ENCODE measurements around the gene AKR1C3. TPM values are rescaled to one million over a fixed set of nuclear protein-coding genes. Genes with fewer than 3 reads are reported as not detected.
A peak's percentile ranks its signal among the peaks of the same experiment; 100 is the strongest.

AKR1C3 gene
- total RNA-seq, 1 donor from 2014 or later, result 0.50 TPM

- H3K9me3 Mint-ChIP-seq (ENCODE audit: low read depth), result peaks cover 5% of the 10 kb centered on the region
- no peak overlapping the region for H3K27ac Mint-ChIP-seq (ENCODE audit: unreplicated experiment)
- no peak overlapping the region for H3K4me3 Mint-ChIP-seq (ENCODE audit: unreplicated experiment)
- DNase-seq (ENCODE audit: low spot score), result no peak
- no peak for TF ChIP-seq CTCF (IDR thresholded peaks at IDR 0.05)
- peaks cover 5% of the 10 kb centered on the region for H3K27me3 Mint-ChIP-seq (ENCODE audit: low read depth)
- peaks cover 5% of the 10 kb centered on the region for H3K36me3 Mint-ChIP-seq (ENCODE audit: low read depth)
- peaks cover 5% of the 10 kb centered on the region for H3K4me1 Mint-ChIP-seq (ENCODE audit: low read depth)
Measured at GRCh38 chr10:5081091-5081490, 13.1 kb upstream of the AKR1C3 start.

GRCh38 chr10:5088703-5089261 is 5.4 kb upstream of the AKR1C3 start:
- no peak for DNase-seq (ENCODE audit: low spot score)
- H3K4me1 Mint-ChIP-seq (ENCODE audit: low read depth), result peaks cover 12% of the 10 kb centered on the region
- H3K4me3 Mint-ChIP-seq (ENCODE audit: unreplicated experiment), result no peak overlapping the region
- no peak for TF ChIP-seq CTCF (IDR thresholded peaks at IDR 0.05)
- peaks cover 30% of the 10 kb centered on the region for H3K9me3 Mint-ChIP-seq (ENCODE audit: low read depth)
- peaks cover 15% of the 10 kb centered on the region for H3K27me3 Mint-ChIP-seq (ENCODE audit: low read depth)
- H3K36me3 Mint-ChIP-seq (ENCODE audit: low read depth), result peaks cover 6% of the 10 kb centered on the region
- no peak overlapping the region for H3K27ac Mint-ChIP-seq (ENCODE audit: unreplicated experiment)

- no peak for DNase-seq (ENCODE audit: low spot score)
- H3K4me3 Mint-ChIP-seq (ENCODE audit: unreplicated experiment), result no peak overlapping the region
- peaks cover 30% of the 10 kb centered on the region for H3K9me3 Mint-ChIP-seq (ENCODE audit: low read depth)
- peaks cover 19% of the 10 kb centered on the region for H3K4me1 Mint-ChIP-seq (ENCODE audit: low read depth)
- H3K36me3 Mint-ChIP-seq (ENCODE audit: low read depth), result peaks cover 6% of the 10 kb centered on the region
- peak; percentile 52 for TF ChIP-seq CTCF (IDR thresholded peaks at IDR 0.05)
- H3K27ac Mint-ChIP-seq (ENCODE audit: unreplicated experiment), result peak overlapping the region; percentile 2
- H3K27me3 Mint-ChIP-seq (ENCODE audit: low read depth), result peaks cover 17% of the 10 kb centered on the region
Measured at GRCh38 chr10:5089865-5090264, 4.3 kb upstream of the AKR1C3 start.

- no peak for TF ChIP-seq CTCF (IDR thresholded peaks at IDR 0.05)
- peaks cover 19% of the 10 kb centered on the region for H3K4me1 Mint-ChIP-seq (ENCODE audit: low read depth)
- peaks cover 6% of the 10 kb centered on the region for H3K36me3 Mint-ChIP-seq (ENCODE audit: low read depth)
- H3K4me3 Mint-ChIP-seq (ENCODE audit: unreplicated experiment), result no peak overlapping the region
- H3K27me3 Mint-ChIP-seq (ENCODE audit: low read depth), result peaks cover 17% of the 10 kb centered on the region
- H3K27ac Mint-ChIP-seq (ENCODE audit: unreplicated experiment), result no peak overlapping the region
- no peak for DNase-seq (ENCODE audit: low spot score)
- H3K9me3 Mint-ChIP-seq (ENCODE audit: low read depth), result peaks cover 30% of the 10 kb centered on the region
Measured at GRCh38 chr10:5090551-5090950, 3.7 kb upstream of the AKR1C3 start.

GRCh38 chr10:5091196-5091595 is 3.0 kb upstream of the AKR1C3 start:
- TF ChIP-seq CTCF (IDR thresholded peaks at IDR 0.05), result no peak
- peaks cover 11% of the 10 kb centered on the region for H3K27me3 Mint-ChIP-seq (ENCODE audit: low read depth)
- peaks cover 19% of the 10 kb centered on the region for H3K4me1 Mint-ChIP-seq (ENCODE audit: low read depth)
- no peak overlapping the region for H3K27ac Mint-ChIP-seq (ENCODE audit: unreplicated experiment)
- no peak overlapping the region for H3K4me3 Mint-ChIP-seq (ENCODE audit: unreplicated experiment)
- peaks cover 2% of the 10 kb centered on the region for H3K36me3 Mint-ChIP-seq (ENCODE audit: low read depth)
- peaks cover 25% of the 10 kb centered on the region for H3K9me3 Mint-ChIP-seq (ENCODE audit: low read depth)
- DNase-seq (ENCODE audit: low spot score), result no peak

Measured in chondrocyte (in vitro differentiated cells).